H1 (cell line): ENCODE results near the gene ERVMER34-1. TPM values are rescaled to one million over a fixed set of nuclear protein-coding genes. Genes with fewer than 3 reads are reported as not detected.

Source experiments
- NRF1 ChIP-seq: IDR thresholded peaks from 2 replicates; pipeline ENCODE4 v1.6.1; 2011; ENCODE audit warnings: mild to moderate bottlenecking, low read depth, low read length, improper control_type of control experiment
- PHF8 ChIP-seq: fragments of 200-600 bp; sonication (generic); conservative IDR thresholded peaks from 2 replicates; pipeline ENCODE4 v1.7.1; 2012; ENCODE audit warnings: low read depth, mild to moderate bottlenecking, inconsistent platforms, low read length, moderate library complexity
- SIRT6 ChIP-seq: IDR thresholded peaks from one replicate; pipeline ENCODE4 v1.7.1; 2012; ENCODE audit warnings: low read length, inconsistent platforms
- SUZ12 ChIP-seq: fragments of 200-600 bp; sonication (generic); IDR thresholded peaks from 2 replicates; pipeline ENCODE4 v1.6.1; 2012; ENCODE audit warnings: mild to moderate bottlenecking, inconsistent platforms, low read length, moderate library complexity, mixed read lengths
- polyA plus RNA-seq, 7 experiments: library from polyadenylated mRNA; depleted of rRNA in 3 of 7; stranded (reverse) in 5 of 7; unstranded in 2 of 7; fragments of >200 nt in 5 of 7; fragments of 200-250 nt in 2 of 7; gene quantifications; 1 replicate in 5 of 7; 2 replicates in 1 of 7; 4 replicates in 1 of 7; pipeline versions ENCODE4 v1.2.1 to v1.2.3, GENCODE V29; 2011 to 2013; ENCODE audit warnings: missing spikeins in 2 of 7, mixed read lengths in 2 of 7
- total RNA-seq: library from RNA; stranded (reverse); fragmentation: NEBNext Ultra II Directional; extraction: Animal tissue kit (Norgen Biotek cat#: 25700); gene quantifications from 2 replicates; pipeline ENCODE4 v1.2.1, GENCODE V29; 2021

Gene ERVMER34-1
- total and polyA plus RNA-seq, 2 of the 8 experiments (the other 6 are each of a cell fraction or from before 2014, with no cell fraction given) = 14.2 to 34.3 TPM

DNA sequence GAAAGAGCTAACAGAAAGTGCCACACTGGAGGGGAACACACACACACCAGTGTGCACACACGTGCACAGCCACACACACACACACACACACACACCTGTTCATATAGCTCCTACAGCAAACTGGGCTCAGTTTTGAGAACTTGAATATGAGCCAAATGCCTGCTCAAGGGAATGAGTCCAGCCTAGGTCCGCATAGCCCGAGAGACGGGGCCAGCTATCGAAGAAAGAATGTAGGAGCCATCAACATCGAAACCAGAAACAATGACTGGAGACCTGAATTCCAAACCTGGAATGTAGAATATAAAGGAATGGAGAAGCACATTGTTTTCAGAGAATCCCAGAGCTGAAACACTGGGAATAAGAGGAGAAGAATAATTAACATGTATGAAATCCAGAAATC lies 37.6 kb upstream of the ERVMER34-1 start (continued):
- TF ChIP-seq SUZ12 (no peak), NRF1 (no peak), PHF8 (no peak), SIRT6 (no peak)
